ENCODE data around the gene NDUFA11. TPM values are rescaled to one million over a fixed set of nuclear protein-coding genes. Genes with fewer than 3 reads are reported as not detected.
A peak's percentile ranks its signal among the peaks of the same experiment; 100 is the strongest.

NDUFA11 gene
- total RNA-seq, 1 donor from 2014 or later = 253 TPM

GRCh38 chr19:5931251-5931650 is 27.7 kb upstream of the NDUFA11 start:
- Mint-ChIP-seq H3K27ac (peak overlapping the region; percentile 65), H3K4me3 (no peak overlapping the region), H3K36me3 (peaks cover 10% of the 10 kb centered on the region), H3K4me1 (ENCODE audit: unreplicated experiment) (peaks cover 21% of the 10 kb centered on the region), H3K27me3 (no peaks in the 10 kb centered on the region), H3K9me3 (no peaks in the 10 kb centered on the region)
- no peak for TF ChIP-seq CTCF (conservative IDR thresholded peaks at IDR 0.05)
- DNase-seq (ENCODE audit: extremely low spot score, unreplicated experiment) = no peak

- DNase-seq (ENCODE audit: extremely low spot score, unreplicated experiment) = no peak
- H3K9me3 Mint-ChIP-seq = no peaks in the 10 kb centered on the region
- no peaks in the 10 kb centered on the region for H3K27me3 Mint-ChIP-seq
- H3K4me3 Mint-ChIP-seq = no peak overlapping the region
- H3K4me1 Mint-ChIP-seq (ENCODE audit: unreplicated experiment) = peaks cover 6% of the 10 kb centered on the region
- no peak for TF ChIP-seq CTCF (conservative IDR thresholded peaks at IDR 0.05)
- no peak overlapping the region for H3K27ac Mint-ChIP-seq
- peaks cover 10% of the 10 kb centered on the region for H3K36me3 Mint-ChIP-seq
Observed at GRCh38 chr19:5929625-5930024, 26.0 kb upstream of the NDUFA11 start.

GRCh38 chr19:5929179-5929578 is 25.6 kb upstream of the NDUFA11 start:
- Mint-ChIP-seq H3K9me3 (no peaks in the 10 kb centered on the region), H3K36me3 (peaks cover 10% of the 10 kb centered on the region), H3K4me3 (no peak overlapping the region), H3K27me3 (no peaks in the 10 kb centered on the region), H3K4me1 (ENCODE audit: unreplicated experiment) (peaks cover 1% of the 10 kb centered on the region), H3K27ac (no peak overlapping the region)
- TF ChIP-seq CTCF (conservative IDR thresholded peaks at IDR 0.05) = no peak
- DNase-seq (ENCODE audit: extremely low spot score, unreplicated experiment) = no peak

GRCh38 chr19:5927441-5927821 is 23.8 kb upstream of the NDUFA11 start:
- Mint-ChIP-seq H3K4me3 (no peak overlapping the region), H3K9me3 (no peaks in the 10 kb centered on the region), H3K4me1 (ENCODE audit: unreplicated experiment) (no peaks in the 10 kb centered on the region), H3K36me3 (peaks cover 14% of the 10 kb centered on the region), H3K27me3 (no peaks in the 10 kb centered on the region), H3K27ac (no peak overlapping the region)
- no peak for TF ChIP-seq CTCF (conservative IDR thresholded peaks at IDR 0.05)
- no peak for DNase-seq (ENCODE audit: extremely low spot score, unreplicated experiment)

- Mint-ChIP-seq H3K4me3 (no peak overlapping the region), H3K9me3 (no peaks in the 10 kb centered on the region), H3K27ac (no peak overlapping the region), H3K27me3 (no peaks in the 10 kb centered on the region), H3K4me1 (ENCODE audit: unreplicated experiment) (no peaks in the 10 kb centered on the region), H3K36me3 (peaks cover 19% of the 10 kb centered on the region)
- no peak for TF ChIP-seq CTCF (conservative IDR thresholded peaks at IDR 0.05)
- DNase-seq (ENCODE audit: extremely low spot score, unreplicated experiment) = no peak
Observed at GRCh38 chr19:5926641-5927440, 23.3 kb upstream of the NDUFA11 start.

Measured in type B pancreatic cell (in vitro differentiated cells).